Epithelial cell of esophagus (primary cell): ENCODE measurements around the gene LRRC70.

Experiments used
- DNase-seq: peaks from one replicate; pipeline ENCODE4 v3.0.0; 2010; ENCODE audit warnings: low read depth
- H3K4me3 ChIP-seq: 2 replicates; pipeline ENCODE4 v1.5.1; 2011; ENCODE audit warnings: mild to moderate bottlenecking, low read length, control low read depth
- CTCF ChIP-seq: IDR thresholded peaks from 2 replicates; pipeline ENCODE4 v1.5.1; 2011; ENCODE audit warnings: low read depth, mild to moderate bottlenecking, low read length, control low read depth, inconsistent platforms; ENCODE audit not compliant: insufficient read depth; ENCODE audit errors: missing control alignments

The LRRC70 gene

GRCh38 chr5:62542720-62543119 is 35.9 kb upstream of the LRRC70 start:
- H3K4me3 ChIP-seq, result no peak overlapping the region
- no peak for DNase-seq
- TF ChIP-seq CTCF, result no peak

DNA sequence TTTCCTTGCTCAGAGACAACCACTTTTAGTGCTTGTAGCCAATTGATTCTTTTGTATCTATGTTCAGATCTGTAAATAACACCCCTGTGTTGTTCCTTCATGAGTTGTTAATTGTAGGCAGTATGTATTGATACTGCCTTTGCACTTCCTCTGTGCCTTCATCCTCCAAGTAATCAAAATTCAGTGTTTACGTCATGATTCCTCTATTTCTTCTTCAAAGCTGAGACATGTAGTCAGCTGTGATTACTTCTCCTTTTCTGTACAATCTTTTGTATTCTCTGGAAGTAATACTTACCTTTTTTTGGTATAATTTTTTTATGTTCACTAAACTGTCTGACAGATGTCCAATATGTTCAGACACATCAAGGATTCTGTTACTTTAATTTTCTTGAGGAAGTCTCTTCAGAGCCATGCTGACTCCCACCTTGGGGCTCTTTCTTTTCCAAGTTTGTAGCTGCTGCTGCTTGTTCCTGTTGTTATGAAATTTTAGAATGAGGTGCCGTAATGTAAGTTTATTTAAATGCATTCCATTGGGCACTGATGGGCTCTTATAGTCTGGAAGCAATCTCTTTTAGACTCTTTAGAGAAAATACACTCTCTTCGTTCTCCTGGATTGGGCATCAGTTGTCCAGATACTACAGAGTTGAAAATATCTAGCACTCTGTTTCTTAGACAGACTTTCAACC is 30.5 kb upstream of the LRRC70 start:
- DNase-seq, result no peak
- no peak overlapping the region for H3K4me3 ChIP-seq
- TF ChIP-seq CTCF, result no peak

DNA sequence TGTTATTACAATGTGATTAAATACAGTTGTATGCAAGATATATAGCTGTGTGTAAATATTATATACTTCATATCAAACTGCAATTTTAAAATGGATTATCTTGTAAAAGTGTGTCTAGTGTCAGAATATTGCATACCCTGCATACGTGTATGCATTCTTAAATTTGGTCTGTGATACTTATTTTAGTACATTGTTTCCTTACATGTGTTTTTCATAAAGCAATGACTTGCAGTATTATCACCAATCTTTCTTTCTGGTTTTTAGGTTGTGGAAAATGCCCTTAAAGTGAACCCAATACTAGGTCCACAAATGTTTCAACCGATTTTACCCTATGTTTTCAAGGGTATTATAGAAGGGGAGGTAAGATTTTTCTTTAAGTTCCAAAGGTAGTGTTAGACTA is 28.5 kb upstream of the LRRC70 start:
- DNase-seq, result no peak
- TF ChIP-seq CTCF, result no peak
- H3K4me3 ChIP-seq, result no peak overlapping the region

DNA sequence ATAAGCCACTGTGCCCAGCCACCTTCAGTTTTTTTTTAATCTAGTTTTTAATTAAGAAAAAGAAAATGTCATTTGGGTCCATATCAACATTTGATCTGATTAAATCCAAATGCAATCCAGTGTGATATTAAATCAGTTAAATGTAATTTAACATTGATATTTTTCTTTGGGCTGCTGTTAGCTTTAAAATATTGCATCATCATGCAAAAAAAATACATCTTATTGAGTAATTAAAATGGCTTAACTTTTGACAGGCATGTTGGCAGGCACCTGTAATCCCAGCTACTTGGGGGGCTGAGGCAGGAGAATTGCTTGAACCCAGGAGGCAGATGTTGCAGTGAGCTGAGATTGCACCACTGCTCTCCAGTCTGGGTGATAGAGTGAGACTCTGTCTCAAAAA is 22.7 kb upstream of the LRRC70 start:
- no peak overlapping the region for H3K4me3 ChIP-seq
- TF ChIP-seq CTCF, result no peak
- no peak for DNase-seq

GRCh38 chr5:62558941-62559340 is 19.7 kb upstream of the LRRC70 start:
- no peak for DNase-seq
- H3K4me3 ChIP-seq, result no peak overlapping the region
- TF ChIP-seq CTCF, result no peak

GRCh38 chr5:62560786-62561185 is 17.8 kb upstream of the LRRC70 start:
- H3K4me3 ChIP-seq, result no peak overlapping the region
- no peak for DNase-seq
- TF ChIP-seq CTCF, result no peak

- DNase-seq, result no peak
- H3K4me3 ChIP-seq, result no peak overlapping the region
- no peak for TF ChIP-seq CTCF
These were observed 16.7 kb upstream of the LRRC70 start for GRCh38 chr5:62561896-62562295.
